ENCODE data around the gene DNMT3A.

- no peak for TF ChIP-seq CTCF (IDR thresholded peaks at IDR 0.05)
- no peak for TF ChIP-seq POLR2AphosphoS5 (IDR thresholded peaks at IDR 0.05)
Observed at GRCh38 chr2:25243995-25244394, 97.7 kb downstream of the DNMT3A start.
